Measurements from ENCODE around the gene ZNF76.
"Not testable (repeated sequence)": the region's sequence is repeated elsewhere in the genome, so short reads cannot be mapped to it uniquely, and the experiment has no call there.

Gene ZNF76

GRCh38 chr6:35330541-35331119, 71.1 kb downstream of the ZNF76 start:
- no peak for DNase-seq (ENCODE audit: low read depth)

- not testable (repeated sequence) for DNase-seq (ENCODE audit: low read depth)
Measured at GRCh38 chr6:35332074-35332887, 72.7 kb downstream of the ZNF76 start.

GRCh38 chr6:35341557-35341956, 82.0 kb downstream of the ZNF76 start:
- no peak for DNase-seq (ENCODE audit: low read depth)

- DNase-seq (ENCODE audit: low read depth), result peak; percentile 96
Measured at GRCh38 chr6:35342258-35343091, 82.9 kb downstream of the ZNF76 start, which contains the start of gene PPARD. Gene PPARD, plus strand, starts transcription at chr6:35342558. Its CDS starts 68,530 bp downstream, at chr6:35411088.

GRCh38 chr6:35343092-35343834, 83.7 kb downstream of the ZNF76 start:
- DNase-seq (ENCODE audit: low read depth), result no peak

- DNase-seq (ENCODE audit: low read depth), result no peak
Measured at GRCh38 chr6:35343835-35344550, 84.5 kb downstream of the ZNF76 start.

Data from stimulated activated CD8-positive, alpha-beta memory T cell treated with anti-CD3 and anti-CD28 coated beads, Interleukin-7, amount 100 ng/mL, for 24 hours (primary cell).